H1 (cell line): Measurements from ENCODE around the gene SSC5D.

ENCODE experiments used
- ATF3 ChIP-seq: IDR thresholded peaks from 2 replicates; pipeline ENCODE4 v1.6.1; 2011; ENCODE audit warnings: low read depth, mild to moderate bottlenecking, low read length; ENCODE audit not compliant: insufficient read depth
- EZH2 ChIP-seq: fragments of 200-600 bp; sonication (generic); IDR thresholded peaks from 2 replicates; pipeline ENCODE4 v1.7.1; 2012; ENCODE audit warnings: low read depth, mild to moderate bottlenecking, moderate library complexity, low read length, inconsistent platforms; ENCODE audit not compliant: severe bottlenecking
- GABPA ChIP-seq: IDR thresholded peaks from 2 replicates; pipeline ENCODE4 v1.6.1; 2011; ENCODE audit warnings: mild to moderate bottlenecking, low read length, moderate library complexity, borderline replicate concordance; ENCODE audit not compliant: insufficient read depth
- MAX ChIP-seq: IDR thresholded peaks from 2 replicates; pipeline ENCODE4 v1.6.1; 2012; ENCODE audit warnings: inconsistent platforms
- NRF1 ChIP-seq: IDR thresholded peaks from 2 replicates; pipeline ENCODE4 v1.6.1; 2011; ENCODE audit warnings: mild to moderate bottlenecking, low read depth, low read length, improper control_type of control experiment
- POLR2A ChIP-seq, 2 experiments: IDR thresholded peaks; 1 replicate in 1 of 2; 2 replicates in 1 of 2; pipeline ENCODE4 v1.6.1; 2011; ENCODE audit warnings: low read depth in 2 of 2, low read length in 2 of 2, mild to moderate bottlenecking in 2 of 2; ENCODE audit errors: control extremely low read depth in 1 of 2
- SP1 ChIP-seq: IDR thresholded peaks from 2 replicates; pipeline ENCODE4 v1.6.1; 2011; ENCODE audit warnings: low read depth, low read length
- TBP ChIP-seq: IDR thresholded peaks from 2 replicates; pipeline ENCODE4 v1.6.1; 2011; ENCODE audit warnings: low read depth, low read length, improper control_type of control experiment
- TEAD4 ChIP-seq: IDR thresholded peaks from 2 replicates; pipeline ENCODE4 v1.6.1; 2012; ENCODE audit warnings: low read depth, low read length, inconsistent platforms, mixed read lengths
- USF2 ChIP-seq: IDR thresholded peaks from 2 replicates; pipeline ENCODE4 v1.6.1; 2011; ENCODE audit warnings: low read length, improper control_type of control experiment
- YY1 ChIP-seq: IDR thresholded peaks from 2 replicates; pipeline ENCODE4 v1.6.1; 2011; ENCODE audit warnings: low read depth, mild to moderate bottlenecking, low read length
- TF ChIP-seq, protein P1 (sequence below), 3 experiments: IDR thresholded peaks; 1 replicate in 2 of 3; 2 replicates in 1 of 3; pipeline versions ENCODE4 v1.5.1 to v1.6.1; 2011; ENCODE audit warnings: low read length in 3 of 3, mild to moderate bottlenecking in 3 of 3, inconsistent platforms in 2 of 3, low read depth in 1 of 3, moderate library complexity in 1 of 3; ENCODE audit not compliant: insufficient read depth in 1 of 3; ENCODE audit errors: control extremely low read depth in 1 of 3

GRCh38 chr19:55491546-55492360 lies 3.5 kb downstream of the SSC5D start:
- TF ChIP-seq, protein P1, sequence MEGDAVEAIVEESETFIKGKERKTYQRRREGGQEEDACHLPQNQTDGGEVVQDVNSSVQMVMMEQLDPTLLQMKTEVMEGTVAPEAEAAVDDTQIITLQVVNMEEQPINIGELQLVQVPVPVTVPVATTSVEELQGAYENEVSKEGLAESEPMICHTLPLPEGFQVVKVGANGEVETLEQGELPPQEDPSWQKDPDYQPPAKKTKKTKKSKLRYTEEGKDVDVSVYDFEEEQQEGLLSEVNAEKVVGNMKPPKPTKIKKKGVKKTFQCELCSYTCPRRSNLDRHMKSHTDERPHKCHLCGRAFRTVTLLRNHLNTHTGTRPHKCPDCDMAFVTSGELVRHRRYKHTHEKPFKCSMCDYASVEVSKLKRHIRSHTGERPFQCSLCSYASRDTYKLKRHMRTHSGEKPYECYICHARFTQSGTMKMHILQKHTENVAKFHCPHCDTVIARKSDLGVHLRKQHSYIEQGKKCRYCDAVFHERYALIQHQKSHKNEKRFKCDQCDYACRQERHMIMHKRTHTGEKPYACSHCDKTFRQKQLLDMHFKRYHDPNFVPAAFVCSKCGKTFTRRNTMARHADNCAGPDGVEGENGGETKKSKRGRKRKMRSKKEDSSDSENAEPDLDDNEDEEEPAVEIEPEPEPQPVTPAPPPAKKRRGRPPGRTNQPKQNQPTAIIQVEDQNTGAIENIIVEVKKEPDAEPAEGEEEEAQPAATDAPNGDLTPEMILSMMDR (IDR thresholded peaks at IDR 0.05; ENCODE audit: control extremely low read depth in 1 of 3, insufficient read depth in 1 of 3, low read depth in 1 of 3, low read length in 3 of 3): no peak
- TF ChIP-seq GABPA: no peak
- TF ChIP-seq POLR2A (IDR thresholded peaks at IDR 0.05; ENCODE audit: control extremely low read depth in 1 of 2, low read depth in 2 of 2, low read length in 2 of 2): no peak
- TF ChIP-seq EZH2: no peak
- no peak for TF ChIP-seq ATF3
- no peak for TF ChIP-seq TBP
- no peak for TF ChIP-seq MAX
- no peak for TF ChIP-seq SP1
- TF ChIP-seq TEAD4: no peak
- no peak for TF ChIP-seq YY1
- TF ChIP-seq NRF1: no peak
- no peak for TF ChIP-seq USF2
